ENCODE measurements around the gene FUT6. TPM values are rescaled to one million over a fixed set of nuclear protein-coding genes. Genes with fewer than 3 reads are reported as not detected.
"Not testable (repeated sequence)": the region's sequence is repeated elsewhere in the genome, so short reads cannot be mapped to it uniquely, and the experiment has no call there.

The FUT6 gene
- total RNA-seq, 2 donors from 2014 or later: 61.6 to 74.8 TPM

DNA sequence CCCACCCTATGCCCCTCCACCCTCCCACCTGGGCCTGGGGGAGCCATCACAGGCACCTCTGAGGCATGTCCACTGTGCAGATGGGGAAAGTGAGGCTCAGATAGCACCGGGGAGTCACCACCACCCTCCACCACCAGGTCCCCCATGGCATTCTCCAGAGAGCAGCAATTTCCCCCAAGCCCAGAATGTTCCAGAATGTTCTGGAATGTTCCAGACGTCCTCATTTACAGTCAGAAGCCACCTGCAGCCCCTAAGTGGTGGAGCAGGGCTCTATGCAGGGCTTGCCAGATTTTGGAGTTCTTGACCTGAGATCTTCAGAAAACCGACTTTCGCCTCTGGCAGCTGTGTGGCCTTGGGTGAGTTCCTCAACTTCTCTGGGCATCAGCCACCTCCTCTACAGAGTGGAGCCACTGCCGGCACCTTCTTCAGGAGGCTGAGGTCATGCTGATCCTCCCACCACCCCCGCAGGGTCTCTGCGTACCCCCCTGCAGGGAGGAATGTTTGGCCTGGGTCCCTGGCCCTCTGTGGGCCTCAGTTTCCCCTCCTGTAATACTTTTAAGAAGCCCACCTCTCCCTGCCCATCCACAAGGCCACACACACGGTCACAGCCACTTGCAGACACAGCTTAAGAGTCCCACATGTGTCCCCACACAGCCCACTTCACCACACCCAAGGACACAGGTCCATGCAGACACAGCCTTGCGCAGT lies 24.7 kb upstream of the FUT6 start:
- DNase-seq: no peak
- intact Hi-C loops (cut with DNase I, micrococcal nuclease): no loop called here
- ATAC-seq: no peak

DNA sequence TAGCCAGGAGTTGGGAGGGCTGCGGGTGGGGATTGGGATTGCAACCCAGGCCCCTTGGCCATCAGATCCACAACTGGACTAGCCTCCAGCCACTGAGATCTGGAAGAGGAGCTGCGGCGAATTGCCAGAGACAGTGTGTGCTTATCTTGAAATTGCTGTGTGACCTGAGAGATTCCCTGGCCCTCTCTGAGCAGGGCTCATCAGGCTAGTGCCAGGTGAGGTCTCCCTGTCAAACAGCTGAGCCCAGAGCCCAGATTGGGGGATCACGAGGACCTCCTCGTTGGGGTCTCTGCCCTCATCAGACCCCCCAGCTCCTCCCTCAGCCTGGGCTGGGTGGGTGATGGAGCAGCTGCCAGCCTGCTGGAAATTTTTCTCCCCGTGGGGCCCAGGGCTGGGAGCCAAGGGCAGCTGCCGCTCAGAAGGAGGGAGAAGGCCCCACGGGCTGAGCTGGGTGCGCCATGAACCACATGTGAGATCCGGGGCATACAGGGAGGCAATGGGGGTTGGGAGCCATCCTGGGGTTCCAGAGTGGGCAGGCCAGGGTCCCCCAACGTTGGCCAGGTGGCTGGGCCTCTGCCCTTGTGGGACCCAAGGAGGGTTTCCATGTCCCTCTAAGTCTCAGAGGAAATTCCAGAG lies 23.6 kb upstream of the FUT6 start:
- ATAC-seq (no peak), DNase-seq (no peak)
- intact Hi-C loops (cut with DNase I, micrococcal nuclease): no loop called here

DNA sequence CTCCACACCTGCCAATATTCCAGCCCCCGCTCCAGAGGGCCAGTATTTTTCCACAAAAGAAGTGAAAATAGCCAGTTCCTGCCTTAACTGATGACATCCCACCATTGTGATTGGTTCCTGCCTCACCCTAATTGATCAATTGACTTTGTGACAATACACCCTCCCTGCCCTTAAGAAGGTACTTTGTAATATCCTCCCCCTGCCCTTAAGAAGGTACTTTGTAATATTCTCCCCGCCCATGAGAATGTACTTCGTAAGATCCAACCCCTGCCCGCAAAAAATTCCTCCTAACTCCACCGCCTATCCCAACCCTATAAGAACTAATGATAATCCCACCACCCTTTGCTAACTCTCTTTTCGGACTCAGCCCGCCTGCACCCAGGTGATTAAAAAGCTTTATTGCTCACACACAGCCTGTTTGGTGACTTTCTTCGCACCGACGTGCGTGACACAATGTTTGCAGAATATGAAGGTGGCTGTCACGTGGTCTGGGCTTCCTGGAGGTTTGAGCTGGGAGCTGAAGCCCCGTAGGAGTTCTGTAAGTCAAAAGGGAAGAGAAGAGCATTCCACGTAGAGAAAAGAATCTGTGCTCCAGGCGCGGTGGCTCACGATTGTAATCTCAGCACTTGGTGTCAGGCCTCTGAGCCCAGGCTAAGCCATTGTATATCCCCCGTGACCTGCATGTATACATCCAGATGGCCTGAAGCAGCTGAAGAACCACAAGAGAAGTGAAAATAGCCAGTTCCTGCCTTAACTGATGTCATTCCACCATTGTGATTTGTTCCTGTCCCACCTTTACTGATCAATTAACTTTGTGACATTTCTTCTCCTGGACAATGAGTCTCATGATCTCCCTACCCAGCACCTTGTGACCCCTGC lies 17.9 kb upstream of the FUT6 start:
- no peak for DNase-seq
- no peak for ATAC-seq
- intact Hi-C loops (cut with DNase I, micrococcal nuclease): no loop called here

DNA sequence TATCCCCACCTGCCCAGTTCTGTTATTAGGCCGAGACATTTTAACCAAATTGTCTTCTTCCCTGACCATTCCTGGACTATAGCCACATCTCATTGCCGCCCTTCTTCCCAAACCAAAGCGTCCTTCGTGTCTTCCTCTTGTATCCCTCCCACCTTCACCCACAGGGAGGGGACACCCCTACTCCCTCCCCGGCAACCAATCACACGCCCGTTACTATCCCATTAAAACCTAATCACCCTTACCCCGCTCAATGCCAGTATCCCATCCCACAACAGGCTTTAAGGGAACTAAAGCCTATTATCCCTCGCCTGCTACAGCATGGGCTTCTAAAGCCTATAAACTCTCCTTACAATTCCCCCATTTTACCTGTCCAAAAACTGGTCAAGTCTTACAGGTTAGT lies 15.6 kb upstream of the FUT6 start:
- ATAC-seq; intact Hi-C loops (cut with DNase I, micrococcal nuclease); DNase-seq: not testable (repeated sequence)

DNA sequence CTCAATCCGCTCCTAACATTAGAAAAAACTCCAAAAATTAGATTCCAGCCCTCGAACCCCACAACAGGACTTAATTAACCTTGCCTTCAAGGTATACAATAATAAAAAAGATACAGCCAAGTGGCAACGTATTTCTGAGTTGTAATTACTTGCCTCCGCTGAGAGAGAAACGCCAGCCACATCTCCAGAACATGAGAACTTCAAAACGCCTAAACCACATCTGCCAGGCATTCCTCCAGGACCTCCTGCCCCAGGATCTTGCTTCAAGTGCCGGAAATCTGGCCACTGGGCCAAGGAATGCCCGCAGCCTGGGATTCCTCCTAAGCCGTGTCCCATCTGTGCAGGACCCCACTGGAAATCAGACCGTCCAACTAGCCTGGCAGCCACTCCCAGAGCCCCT lies 14.6 kb upstream of the FUT6 start:
- ATAC-seq; intact Hi-C loops (cut with DNase I, micrococcal nuclease); DNase-seq: not testable (repeated sequence)

DNA sequence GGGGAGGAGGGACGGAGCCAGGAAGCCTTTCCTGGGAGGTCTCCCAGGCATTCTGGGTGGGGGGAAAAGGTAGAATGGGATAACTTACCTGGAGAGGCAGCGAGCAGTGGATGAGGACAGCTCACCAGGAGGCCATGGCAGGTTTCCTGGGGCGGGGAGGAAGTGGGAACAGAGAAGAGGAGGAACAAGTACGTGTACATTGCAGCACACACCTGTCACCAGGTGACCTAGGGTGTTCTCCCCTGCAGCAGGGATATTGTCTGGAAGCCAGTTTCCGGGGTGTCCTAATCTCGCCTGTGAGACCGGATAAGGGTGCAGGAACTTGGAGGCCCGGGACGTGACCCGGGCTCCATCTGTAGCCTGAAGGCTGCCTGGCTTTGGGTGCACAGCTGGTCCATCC lies 11.8 kb upstream of the FUT6 start, which contains the start of gene FUT3:
TSS of gene FUT3 (minus strand) at position 148 of the 400 bp plus-strand sequence.
- DNase-seq (peak; percentile 80 to 90), ATAC-seq (peak; percentile 78)
- intact Hi-C loops (cut with DNase I, micrococcal nuclease): no loop called here

DNA sequence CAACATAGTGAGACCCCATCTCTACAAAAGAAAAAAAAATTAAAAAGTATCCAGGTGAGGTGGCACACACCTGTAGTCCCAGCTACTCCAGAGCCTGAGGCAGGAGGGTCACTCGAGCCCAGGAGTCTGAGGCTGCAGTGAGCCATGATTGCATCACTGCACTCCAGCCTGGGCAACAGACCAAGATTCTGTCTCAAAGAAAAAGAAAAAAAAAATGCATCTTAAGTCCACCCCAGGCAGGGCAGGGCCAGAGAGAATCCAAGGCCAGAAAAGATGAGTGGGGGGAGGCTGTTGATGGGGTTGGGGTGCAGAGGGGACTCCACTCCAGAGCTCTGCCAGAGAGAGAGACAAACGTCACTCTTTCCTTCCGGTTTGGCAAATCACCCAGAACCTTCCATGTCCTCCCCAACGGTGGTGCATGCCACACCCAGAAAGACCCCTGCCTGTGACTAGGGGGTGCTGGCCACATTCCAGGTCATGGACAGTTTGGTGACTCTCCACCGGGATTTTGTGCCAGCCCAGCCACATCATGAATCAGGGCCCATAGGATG lies 11.3 kb upstream of the FUT6 start:
- intact Hi-C loops (cut with DNase I, micrococcal nuclease): no loop called here
- peak; percentile 44 for ATAC-seq
- peak; percentile 55 to 56 for DNase-seq

DNA sequence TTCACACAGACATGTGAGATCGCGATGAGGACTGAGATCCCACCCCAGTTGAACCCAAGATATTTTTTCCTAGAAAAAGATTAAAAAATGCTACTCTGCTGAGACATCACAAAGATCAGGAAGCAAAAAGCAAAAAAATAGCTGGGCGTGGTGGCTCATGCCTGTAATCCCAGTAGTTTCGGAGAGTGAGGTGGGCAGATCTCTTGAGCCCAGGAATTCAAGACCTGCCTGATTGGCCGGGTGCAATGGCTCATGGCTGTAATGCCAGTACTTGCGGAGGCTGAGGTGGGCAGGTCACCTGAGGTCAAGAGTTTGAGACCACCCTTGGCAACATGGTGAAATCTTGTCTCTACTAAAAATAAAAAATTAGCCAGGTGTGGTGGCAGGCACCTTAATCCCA lies 10.7 kb upstream of the FUT6 start:
- DNase-seq: peak; percentile 46 to 65

DNA sequence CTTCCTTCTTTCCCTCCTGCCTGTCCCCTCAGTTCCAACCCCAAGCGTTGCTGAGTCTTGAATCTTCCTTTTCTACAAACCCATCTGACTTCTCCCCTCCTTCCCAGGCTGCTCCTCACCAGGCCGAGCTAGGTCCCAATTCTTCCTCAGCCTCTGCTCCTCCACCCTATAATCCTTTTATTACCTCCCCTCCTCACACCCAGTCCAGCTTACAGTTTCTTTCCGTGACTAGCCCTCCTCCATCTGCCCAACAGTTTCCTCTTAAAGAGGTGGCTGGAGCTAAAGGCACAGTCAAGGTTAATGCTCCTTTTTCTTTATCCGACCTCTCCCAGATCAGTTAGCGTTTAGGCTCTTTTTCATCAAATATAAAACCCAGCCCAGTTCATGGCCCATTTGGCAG lies 9.1 kb upstream of the FUT6 start:
- intact Hi-C loops (cut with DNase I, micrococcal nuclease); ATAC-seq: not testable (repeated sequence)
- peak in 1 of 2 donors; percentile 39 for DNase-seq

More for the DNA sequence above, 10.7 kb upstream of the FUT6 start:
- intact Hi-C loops (cut with DNase I, micrococcal nuclease): no loop called here
- ATAC-seq: peak; percentile 56

DNA sequence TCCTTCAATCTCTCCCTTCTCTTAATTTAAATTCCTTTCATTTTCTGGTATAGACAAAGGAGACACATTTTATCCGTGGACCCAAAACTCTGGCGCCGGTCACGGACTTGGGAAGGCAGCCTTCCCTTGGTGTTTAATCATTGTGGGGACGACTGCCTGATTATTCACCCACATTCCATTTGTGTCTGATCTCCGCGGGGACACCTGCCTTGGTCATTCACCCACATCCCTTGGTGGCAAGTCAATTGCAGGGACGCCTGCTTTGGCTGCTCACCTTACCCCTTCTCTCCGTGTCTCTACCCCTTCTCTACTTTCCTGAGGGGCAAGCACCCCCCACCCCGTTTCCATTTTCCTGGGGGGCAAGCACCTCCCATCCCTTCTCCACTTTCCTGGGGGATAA lies 8.3 kb upstream of the FUT6 start:
- ATAC-seq; intact Hi-C loops (cut with DNase I, micrococcal nuclease): not testable (repeated sequence)
- DNase-seq: peak in 1 of 2 donors; percentile 24

DNA sequence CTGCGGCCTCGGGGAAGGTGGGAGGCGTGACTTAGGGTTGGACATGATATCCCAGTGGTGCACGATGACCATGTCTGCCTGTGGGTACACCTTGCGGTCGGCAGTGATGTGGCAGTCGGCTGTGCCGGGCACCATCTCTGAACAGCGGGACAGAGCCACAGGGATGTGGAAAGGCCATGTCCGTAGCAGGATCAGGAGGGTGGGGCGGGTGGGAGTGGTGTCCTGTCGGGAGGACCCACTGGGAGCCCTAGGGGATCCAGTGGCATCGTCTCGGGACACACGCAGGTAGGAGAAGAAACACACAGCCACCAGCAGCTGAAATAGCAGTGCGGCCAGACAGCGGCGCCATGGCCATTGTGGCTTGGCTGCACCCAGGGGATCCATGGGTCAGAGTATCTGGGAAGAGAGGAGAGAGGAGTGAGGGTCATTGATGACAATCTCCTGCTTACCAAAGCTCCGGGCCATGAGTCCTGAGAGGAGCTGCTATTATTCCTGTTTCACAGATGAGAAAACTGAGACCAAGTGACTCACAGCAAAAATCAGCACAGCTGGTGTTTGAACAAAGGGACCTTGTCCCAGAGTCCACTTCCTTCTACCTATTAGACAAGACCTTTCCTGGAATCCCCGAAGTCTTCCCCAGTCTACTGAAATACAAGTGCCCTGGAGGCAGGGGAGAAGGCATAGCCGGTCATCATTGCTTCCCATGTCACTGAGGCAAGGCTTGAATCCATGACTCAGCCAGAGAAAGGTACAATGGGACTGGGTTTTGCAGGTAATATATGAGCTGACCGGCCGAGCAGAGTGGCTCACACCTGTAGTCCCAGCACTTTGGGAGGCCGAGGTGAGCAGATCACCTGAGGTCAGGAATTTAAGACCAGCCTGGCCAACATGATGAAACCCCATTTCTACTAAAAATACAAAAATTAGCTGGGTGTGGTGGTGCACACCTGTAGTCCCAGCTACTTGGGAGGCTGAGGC lies 5.2 kb upstream of the FUT6 start:
- intact Hi-C loops (cut with DNase I, micrococcal nuclease): no loop called here
- DNase-seq (no peak), ATAC-seq (no peak)

DNA sequence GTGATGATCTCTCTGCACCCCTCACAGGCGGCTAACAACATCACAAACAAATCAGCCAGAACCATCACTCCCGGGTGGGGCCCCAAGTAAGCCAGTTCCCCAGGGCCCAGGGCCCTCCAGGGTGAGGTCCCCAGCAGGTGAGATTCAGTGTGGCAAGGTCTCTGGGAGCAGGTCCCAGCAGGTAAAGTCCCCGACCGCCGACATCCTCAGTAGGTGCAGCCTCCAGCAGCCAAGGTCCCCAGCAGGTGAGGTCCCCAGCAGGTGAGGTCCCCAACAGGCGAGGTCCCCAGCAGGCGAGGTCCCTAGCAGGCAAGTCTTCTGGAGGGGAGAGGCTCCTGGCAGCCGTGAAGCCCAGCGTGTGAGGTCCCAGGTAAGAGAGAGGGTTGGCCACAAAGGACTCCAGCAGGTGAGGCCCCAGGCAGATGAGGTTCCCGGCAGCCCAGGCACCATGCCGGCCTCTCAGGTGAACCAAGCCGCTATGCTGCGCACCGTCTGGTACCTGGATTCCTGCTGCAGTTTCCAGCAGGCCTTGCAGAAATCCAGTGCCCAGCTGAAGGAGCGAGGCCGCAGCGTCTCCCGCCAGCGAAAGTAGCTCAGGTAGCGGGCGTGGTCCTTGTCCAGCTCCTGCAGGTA lies 3.9 kb upstream of the FUT6 start:
- DNase-seq (no peak), ATAC-seq (no peak)
- intact Hi-C loops (cut with DNase I, micrococcal nuclease): no loop called here

DNA sequence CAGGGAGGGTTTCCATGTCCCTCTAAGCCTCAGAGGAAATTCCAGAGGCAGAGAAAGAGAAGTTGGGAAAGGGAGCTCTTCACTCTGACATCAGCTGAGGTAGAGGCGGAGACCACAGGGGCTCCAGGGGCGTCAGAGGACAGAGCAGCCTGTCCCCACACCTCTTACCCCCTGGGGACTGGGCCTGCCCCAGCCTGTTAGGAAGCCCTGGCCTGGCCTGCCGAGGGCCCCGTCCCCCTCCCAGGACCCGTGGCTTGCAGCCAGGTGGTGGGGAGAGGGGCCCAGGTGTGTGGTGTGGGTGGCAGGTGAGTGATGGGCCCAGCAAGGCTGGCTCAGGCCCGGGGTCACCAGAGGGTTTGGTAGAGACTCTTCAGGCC lies 2.2 kb upstream of the FUT6 start:
- DNase-seq; ATAC-seq; intact Hi-C loops (cut with DNase I, micrococcal nuclease): not testable (repeated sequence)

DNA sequence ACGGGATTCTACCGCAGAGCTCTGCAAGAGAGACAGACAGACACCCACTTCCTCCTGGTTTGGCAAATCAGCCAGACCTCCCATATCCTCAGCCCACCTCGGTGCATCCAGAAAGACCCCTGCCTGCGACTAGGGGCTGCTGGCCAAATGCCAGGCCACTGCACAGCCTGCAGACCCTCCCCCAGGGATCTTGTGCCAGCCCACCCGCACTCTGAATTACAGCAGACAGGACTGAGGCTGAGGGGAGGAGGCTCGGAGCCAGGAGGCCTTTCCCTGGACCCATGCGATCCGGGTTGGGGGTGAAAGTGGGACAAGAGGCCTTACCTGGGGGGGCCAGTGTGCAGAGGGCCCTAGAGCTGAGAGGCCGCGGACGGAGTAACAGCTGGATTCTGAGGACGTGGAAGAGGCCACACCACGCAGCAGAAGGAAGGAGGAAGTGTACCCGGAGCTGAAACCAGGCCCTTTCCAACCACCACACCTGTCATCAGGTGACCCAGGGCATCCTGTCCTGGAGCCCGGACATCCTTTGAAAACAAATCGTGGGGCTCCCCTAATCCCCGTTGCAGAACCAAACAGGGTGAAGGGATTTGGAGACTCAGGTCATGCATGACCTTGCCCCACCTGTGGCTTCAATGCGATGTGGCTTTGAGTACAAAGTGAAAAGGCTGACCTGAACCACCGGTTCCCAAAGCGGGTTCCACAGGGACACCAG lies 993 bp downstream of the FUT6 start:
- DNase-seq (peak; percentile 72 to 79), ATAC-seq (peak; percentile 82)
- intact Hi-C loops (cut with DNase I, micrococcal nuclease): no loop called here

DNA sequence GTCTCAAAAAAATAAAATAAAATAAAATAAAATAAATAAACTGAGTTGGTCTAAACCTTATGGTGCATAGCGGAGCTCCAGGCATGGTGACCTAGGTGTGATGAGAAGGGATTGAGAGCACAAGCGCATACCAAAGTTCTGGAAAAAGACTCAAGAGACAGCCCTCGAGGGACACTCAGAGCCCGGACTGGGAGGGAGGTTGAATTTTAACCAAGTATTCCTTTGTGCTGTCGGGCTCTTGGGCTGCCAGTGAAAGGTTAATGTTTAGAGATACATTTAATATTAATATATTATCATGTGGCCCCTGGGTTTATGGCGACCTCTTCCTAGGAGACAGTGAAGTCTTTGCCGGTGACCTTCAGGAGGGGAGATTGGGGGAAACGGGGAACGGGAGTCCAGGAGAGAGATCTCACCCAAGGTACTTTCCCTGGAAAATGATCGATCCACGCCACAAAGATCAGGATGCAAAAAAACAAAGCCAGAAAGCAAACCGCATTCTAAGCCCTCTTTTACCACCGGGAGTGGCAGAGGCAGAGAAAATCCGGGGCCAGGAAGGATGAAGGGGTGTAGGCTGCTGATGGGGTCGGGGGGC lies 1.6 kb downstream of the FUT6 start:
- ATAC-seq (peak; percentile 18), DNase-seq (no peak)
- intact Hi-C loops (cut with DNase I, micrococcal nuclease): no loop called here

DNA sequence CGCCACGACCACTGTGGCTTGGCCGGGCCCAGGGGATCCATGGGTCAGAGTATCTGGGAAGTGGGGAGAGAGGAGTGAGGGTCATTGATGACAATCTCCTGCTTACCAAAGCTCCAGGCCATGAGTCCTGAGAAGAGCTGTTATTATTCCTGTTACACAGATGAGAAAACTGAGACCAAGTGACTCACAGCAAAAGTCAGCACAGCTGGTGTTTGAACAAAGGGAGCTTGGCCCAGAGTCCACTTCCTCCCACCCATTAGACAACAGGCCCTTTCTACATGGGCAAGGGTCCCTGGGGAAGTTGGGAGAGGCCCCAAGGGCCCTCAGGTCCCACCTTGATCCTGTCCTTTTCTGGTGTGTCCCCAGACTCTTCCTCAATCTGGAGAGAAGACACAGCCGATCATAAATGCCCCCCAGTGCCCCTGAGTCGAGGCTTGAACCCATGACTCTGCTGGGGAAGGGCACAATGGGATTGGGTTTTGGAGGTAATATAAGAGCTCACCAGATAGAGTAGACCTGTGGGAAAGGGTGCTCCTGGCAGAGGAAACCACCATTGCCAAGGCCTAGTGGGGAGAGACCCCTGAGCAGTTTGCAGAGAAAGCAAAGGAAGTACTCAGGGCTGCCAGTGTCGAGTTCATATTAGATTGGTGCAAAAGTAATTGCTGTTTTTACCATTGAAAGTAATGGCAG lies 6.8 kb downstream of the FUT6 start:
- ATAC-seq (no peak), DNase-seq (no peak)
- intact Hi-C loops (cut with DNase I, micrococcal nuclease): no loop called here
